ENCODE results near the gene STAT1.

Gene STAT1

DNA sequence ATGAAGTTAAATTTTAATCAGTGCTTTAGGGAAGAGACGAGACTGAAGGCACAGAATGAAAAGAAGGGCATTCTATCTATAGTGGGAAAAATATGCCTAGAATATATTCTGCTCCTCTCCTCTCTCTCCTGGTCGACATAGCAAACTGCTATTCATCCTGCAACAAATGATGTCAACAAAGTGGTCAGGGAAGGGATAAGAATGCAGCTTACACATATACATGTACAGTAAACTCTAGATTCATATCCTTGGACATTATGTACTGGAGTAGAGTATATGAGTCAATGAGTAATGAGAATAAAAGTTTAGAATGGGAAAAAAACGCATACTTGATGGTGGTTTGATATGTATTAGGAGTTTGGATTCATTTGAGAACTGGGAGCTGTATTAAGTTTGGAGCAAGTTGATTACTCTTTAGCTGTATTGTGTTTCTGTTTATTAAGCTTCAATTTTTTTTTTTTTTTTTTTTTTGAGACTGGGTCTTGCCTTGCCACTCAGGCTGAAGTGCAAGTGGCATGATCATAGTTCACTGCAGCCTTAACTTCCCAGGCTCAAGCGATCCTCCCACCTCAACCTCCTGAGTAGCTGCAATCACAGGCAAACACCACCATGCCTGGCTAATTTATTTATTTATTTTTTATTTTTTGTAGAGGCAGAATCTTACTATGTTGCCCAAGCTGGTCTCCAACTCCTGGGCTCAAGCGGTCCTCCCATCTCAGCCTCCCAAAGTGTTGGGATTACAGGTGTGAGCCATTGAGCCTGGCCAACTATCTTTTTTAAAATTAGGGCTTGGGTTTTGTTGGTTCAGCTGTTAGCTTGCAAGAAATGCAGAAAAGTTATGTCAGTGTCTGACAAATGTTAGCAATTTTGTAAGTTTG is 53.8 kb downstream of the STAT1 start:
- in situ Hi-C loops (cut with HindIII; ENCODE audit: low sequenced_read_pairs), result no loop called here
- H3K4me3 ChIP-seq (ENCODE audit: low read depth, low read length), result no peak overlapping the region
- no peak for DNase-seq (ENCODE audit: low read depth, low spot score)
- TF ChIP-seq, protein P1, sequence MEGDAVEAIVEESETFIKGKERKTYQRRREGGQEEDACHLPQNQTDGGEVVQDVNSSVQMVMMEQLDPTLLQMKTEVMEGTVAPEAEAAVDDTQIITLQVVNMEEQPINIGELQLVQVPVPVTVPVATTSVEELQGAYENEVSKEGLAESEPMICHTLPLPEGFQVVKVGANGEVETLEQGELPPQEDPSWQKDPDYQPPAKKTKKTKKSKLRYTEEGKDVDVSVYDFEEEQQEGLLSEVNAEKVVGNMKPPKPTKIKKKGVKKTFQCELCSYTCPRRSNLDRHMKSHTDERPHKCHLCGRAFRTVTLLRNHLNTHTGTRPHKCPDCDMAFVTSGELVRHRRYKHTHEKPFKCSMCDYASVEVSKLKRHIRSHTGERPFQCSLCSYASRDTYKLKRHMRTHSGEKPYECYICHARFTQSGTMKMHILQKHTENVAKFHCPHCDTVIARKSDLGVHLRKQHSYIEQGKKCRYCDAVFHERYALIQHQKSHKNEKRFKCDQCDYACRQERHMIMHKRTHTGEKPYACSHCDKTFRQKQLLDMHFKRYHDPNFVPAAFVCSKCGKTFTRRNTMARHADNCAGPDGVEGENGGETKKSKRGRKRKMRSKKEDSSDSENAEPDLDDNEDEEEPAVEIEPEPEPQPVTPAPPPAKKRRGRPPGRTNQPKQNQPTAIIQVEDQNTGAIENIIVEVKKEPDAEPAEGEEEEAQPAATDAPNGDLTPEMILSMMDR (IDR thresholded peaks at IDR 0.05; ENCODE audit: low read depth, low read length), result no peak

DNA sequence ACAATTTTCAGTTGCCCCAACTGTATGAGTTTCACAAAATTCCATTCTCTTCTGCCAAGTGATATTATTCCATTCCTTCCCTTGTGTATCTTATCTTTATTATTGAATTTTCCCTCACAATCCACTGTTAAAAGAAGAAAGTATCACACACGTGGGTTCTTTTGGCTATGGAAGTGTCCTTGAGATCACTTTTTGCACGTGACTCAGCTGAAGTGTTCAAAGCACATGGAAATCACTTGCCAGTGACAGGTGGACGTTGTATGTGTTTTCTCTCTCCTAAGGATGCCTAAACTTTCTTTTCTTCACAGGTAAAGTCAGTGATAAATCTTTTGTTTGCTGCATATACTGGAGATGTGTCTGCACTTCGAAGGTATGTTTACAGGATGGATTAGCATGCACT is 60.7 kb downstream of the STAT1 start:
- TF ChIP-seq, protein P1 (IDR thresholded peaks at IDR 0.05; ENCODE audit: low read depth, low read length), result no peak
- H3K4me3 ChIP-seq (ENCODE audit: low read depth, low read length), result no peak overlapping the region
- in situ Hi-C loops (cut with HindIII; ENCODE audit: low sequenced_read_pairs), result no loop called here
- DNase-seq (ENCODE audit: low read depth, low spot score), result no peak

DNA sequence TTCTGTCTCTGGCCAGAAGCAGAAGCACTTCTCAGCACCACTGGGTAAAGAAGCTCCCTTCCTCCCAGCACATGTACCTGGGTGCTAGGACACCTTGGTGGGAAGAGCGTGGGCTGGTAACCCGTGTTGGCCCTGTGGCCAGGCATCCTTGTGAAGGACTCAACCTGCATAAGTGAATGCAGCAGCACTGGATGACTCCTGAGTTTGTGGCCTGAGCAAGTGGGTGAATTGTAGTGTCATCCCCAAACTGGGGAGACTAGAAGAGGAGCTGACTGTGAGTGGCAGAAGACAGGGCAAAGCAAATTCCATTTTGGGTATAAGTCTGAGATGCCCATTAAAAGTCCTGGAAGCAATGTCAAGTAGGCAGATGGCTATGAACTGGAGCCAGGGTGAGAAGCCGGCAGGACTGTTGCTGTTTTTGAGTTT is 63.4 kb downstream of the STAT1 start:
- TF ChIP-seq, protein P1 (IDR thresholded peaks at IDR 0.05; ENCODE audit: low read depth, low read length), result no peak

DNA sequence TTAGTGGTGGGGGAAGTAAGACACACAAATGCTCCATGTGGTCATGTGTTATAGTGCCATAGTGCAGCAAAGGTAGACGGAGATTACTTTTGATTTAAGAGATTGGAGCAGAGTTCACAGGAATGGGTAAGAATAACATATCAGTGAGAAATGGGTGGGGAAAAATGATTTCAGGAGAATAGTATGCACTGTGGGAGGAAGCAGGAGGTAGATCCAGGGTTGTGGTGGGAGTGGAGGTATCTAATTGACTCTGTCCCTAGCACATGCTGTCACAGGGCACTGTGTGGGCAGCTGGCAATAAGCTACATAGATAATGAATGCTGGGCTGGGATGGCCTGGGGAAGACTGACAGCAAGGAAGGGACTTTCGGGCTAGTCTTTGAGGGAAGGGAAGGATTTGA is 65.3 kb downstream of the STAT1 start:
- TF ChIP-seq, protein P1 (IDR thresholded peaks at IDR 0.05; ENCODE audit: low read depth, low read length), result no peak
- in situ Hi-C loops (cut with HindIII; ENCODE audit: low sequenced_read_pairs), result no loop called here
- H3K4me3 ChIP-seq (ENCODE audit: low read depth, low read length), result no peak overlapping the region
- DNase-seq (ENCODE audit: low read depth, low spot score), result peak; percentile 43

More for the DNA sequence above, 63.4 kb downstream of the STAT1 start:
- no peak for DNase-seq (ENCODE audit: low read depth, low spot score)
- in situ Hi-C loops (cut with HindIII; ENCODE audit: low sequenced_read_pairs), result no loop called here
- no peak overlapping the region for H3K4me3 ChIP-seq (ENCODE audit: low read depth, low read length)

DNA sequence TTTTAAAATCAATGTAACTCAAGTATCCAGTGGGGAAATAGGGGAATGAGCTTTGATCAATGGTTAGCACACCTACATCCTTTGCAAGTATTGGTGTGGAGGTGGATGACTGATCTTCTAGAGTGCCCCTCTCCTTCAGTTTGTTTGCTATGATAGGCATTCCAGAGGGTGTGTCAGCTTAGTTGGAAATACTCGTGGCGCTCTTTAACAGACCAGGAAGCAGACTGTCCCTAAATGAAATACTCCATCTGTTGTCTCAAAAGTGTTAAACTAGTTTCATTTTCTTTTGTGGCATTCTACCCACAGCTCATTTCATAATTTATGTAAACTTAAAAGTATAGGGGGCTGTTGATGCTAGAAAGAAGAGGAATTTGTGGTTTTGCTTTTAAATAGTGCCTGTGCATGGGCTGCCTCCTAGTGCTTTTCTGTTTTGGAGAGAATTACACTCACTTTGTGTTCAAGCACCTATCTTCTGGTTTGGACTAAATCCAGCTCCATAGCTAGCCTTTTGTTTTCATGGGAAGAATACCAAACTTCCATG is 66.2 kb downstream of the STAT1 start:
- in situ Hi-C loops (cut with HindIII; ENCODE audit: low sequenced_read_pairs), result no loop called here
- peak; percentile 87 for DNase-seq (ENCODE audit: low read depth, low spot score)

DNA sequence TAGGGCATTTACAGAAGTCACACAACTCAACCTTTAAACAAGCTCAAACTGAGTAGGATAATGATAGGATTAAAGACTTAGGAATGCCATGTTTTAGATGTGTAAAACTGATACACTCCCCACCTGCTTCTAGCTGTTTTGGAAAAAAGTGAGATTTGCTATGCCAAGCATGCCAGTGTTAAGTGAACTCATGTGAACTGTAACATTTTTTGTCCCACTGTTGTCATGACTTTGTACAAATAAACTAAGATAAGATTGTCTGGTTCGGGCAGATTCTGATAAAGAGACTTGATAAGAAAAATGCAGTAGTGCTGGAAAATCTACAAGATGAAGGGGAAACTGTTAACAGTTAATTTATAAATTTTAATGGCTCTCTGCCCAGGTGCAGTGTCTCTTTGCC is 66.8 kb downstream of the STAT1 start:
- DNase-seq (ENCODE audit: low read depth, low spot score), result peak; percentile 31
- TF ChIP-seq, protein P1 (IDR thresholded peaks at IDR 0.05; ENCODE audit: low read depth, low read length), result no peak
- H3K4me3 ChIP-seq (ENCODE audit: low read depth, low read length), result no peak overlapping the region
- in situ Hi-C loops (cut with HindIII; ENCODE audit: low sequenced_read_pairs), result no loop called here

More for the DNA sequence above, 66.2 kb downstream of the STAT1 start:
- no peak overlapping the region for H3K4me3 ChIP-seq (ENCODE audit: low read depth, low read length)
- TF ChIP-seq, protein P1 (IDR thresholded peaks at IDR 0.05; ENCODE audit: low read depth, low read length), result peak; percentile 20

Measured in astrocyte of the spinal cord (primary cell).